AG09309 (cell line): Measurements from ENCODE around the gene ZNF613.

Experiments
- DNase-seq: peaks from one replicate; pipeline ENCODE4 v3.0.0-alpha.2; 2010; ENCODE audit warnings: low read depth
- H3K4me3 ChIP-seq: 2 replicates; pipeline ENCODE4 v1.5.1; 2011; ENCODE audit warnings: mild to moderate bottlenecking, low read depth, low read length, moderate library complexity; ENCODE audit not compliant: control insufficient read depth
- CTCF ChIP-seq: IDR thresholded peaks from 2 replicates; pipeline ENCODE4 v1.5.1; 2011; ENCODE audit warnings: mild to moderate bottlenecking, low read depth, low read length, inconsistent platforms; ENCODE audit not compliant: insufficient read depth, control insufficient read depth; ENCODE audit errors: missing control alignments

ZNF613 gene

GRCh38 chr19:51926784-51927741 lies at the start of gene ZNF613:
ZNF613 (plus strand) TSS chr19:51927472; CDS start chr19:51936221, 8,749 bp downstream.
- TF ChIP-seq CTCF: peak; percentile 15
- DNase-seq: peak; percentile 70
- H3K4me3 ChIP-seq: peak within 1 kb of the TSS; percentile 72

- no peak for DNase-seq
- H3K4me3 ChIP-seq: no peak overlapping the region
- no peak for TF ChIP-seq CTCF
Observed at GRCh38 chr19:51882518-51882917, 44.8 kb upstream of the ZNF613 start.

GRCh38 chr19:51884713-51885112 lies 42.6 kb upstream of the ZNF613 start:
- no peak overlapping the region for H3K4me3 ChIP-seq
- no peak for TF ChIP-seq CTCF
- no peak for DNase-seq

- no peak for TF ChIP-seq CTCF
- peak within 1 kb of the TSS; percentile 80 for H3K4me3 ChIP-seq
- peak; percentile 70 for DNase-seq
Observed at GRCh38 chr19:51887522-51888498, 39.5 kb upstream of the ZNF613 start, which contains the start of gene ZNF577. ZNF577 (minus strand) TSS chr19:51887951; CDS start chr19:51880382, 7,569 bp downstream.

- H3K4me3 ChIP-seq: no peak overlapping the region
- DNase-seq: no peak
- TF ChIP-seq CTCF: no peak
Observed at GRCh38 chr19:51889934-51890333, 37.3 kb upstream of the ZNF613 start.

GRCh38 chr19:51891193-51891747 lies 36.0 kb upstream of the ZNF613 start:
- no peak for TF ChIP-seq CTCF
- DNase-seq: no peak
- no peak overlapping the region for H3K4me3 ChIP-seq
